Upper lobe of right lung (tissue), 1 donor: Measurements from ENCODE around the gene NME7. TPM values are rescaled to one million over a fixed set of nuclear protein-coding genes. Genes with fewer than 3 reads are reported as not detected.

Experiments used
- ATAC-seq: fragments of 200-7000 bp; cut with Tn5 transposase; one replicate; pipeline ENCODE4 v1.9.1; 2020; ENCODE audit warnings: mild to moderate bottlenecking, moderate library complexity
- DNase-seq: peaks from one replicate; pipeline ENCODE4 v3.0.0-alpha.2; 2020
- H3K27ac ChIP-seq: fragments of 200-600 bp; one replicate; pipeline ENCODE4 v1.8.0; 2022
- H3K27me3 ChIP-seq: fragments of 200-600 bp; one replicate; pipeline ENCODE4 v1.8.0; 2022; ENCODE audit warnings: mild to moderate bottlenecking
- H3K36me3 ChIP-seq: fragments of 200-600 bp; one replicate; pipeline ENCODE4 v1.8.0; 2022
- H3K4me1 ChIP-seq: fragments of 200-600 bp; one replicate; pipeline ENCODE4 v1.8.0; 2022
- H3K4me3 ChIP-seq: fragments of 200-600 bp; one replicate; pipeline ENCODE4 v1.8.0; 2022; ENCODE audit warnings: mild to moderate bottlenecking
- H3K9me3 ChIP-seq: fragments of 200-600 bp; one replicate; pipeline ENCODE4 v1.8.0; 2022
- CTCF ChIP-seq: fragments of 200-600 bp; IDR thresholded peaks from one replicate; pipeline ENCODE4 v1.8.0; 2022; ENCODE audit warnings: antibody characterized with exemption
- intact Hi-C: fragments of 100-400 bp; cut with DNase I; formaldehyde crosslinking; loops from one replicate; pipeline ENCODE4 v1.11.0; 2022
- total RNA-seq: library from RNA; stranded (reverse); fragmentation: NEBNext Ultra II Directional; extraction: Animal tissue kit (Norgen Biotek cat#: 25700); gene quantifications from one replicate; pipeline ENCODE4 v1.2.1, GENCODE V29; 2021
- donor health status: DM: no; HTN: yes; CAD: no; lungs with severe emphysema.

Gene NME7
- total RNA-seq, 1 donor from 2014 or later = 12.1 TPM

DNA sequence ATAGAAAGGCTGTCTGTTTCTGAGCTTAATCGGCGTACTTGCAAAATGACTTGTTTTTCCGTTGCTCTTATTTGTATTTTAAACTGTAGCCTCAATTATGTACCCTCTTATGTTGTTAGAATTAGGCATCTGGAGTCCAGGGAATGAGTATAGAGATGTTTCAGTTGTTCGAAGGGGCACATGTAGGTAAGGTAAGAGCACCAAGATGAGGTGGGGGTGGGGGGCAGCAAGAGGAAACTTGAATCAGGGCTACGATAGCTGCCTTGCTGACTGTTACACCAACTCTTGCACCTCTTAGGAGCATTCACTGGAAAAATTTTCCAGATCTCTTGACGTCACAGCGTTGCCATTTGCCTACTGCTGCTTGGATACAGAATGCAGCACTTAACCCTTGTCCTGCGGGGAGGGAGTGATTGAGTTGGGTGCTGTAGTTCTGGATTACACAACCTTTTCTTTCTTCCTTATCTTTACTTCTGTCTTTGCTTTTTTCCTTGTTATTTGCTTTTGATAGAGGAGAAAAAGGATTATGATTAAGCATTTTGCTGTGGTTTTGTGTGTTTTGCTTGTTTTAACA lies 257.9 kb downstream of the NME7 start:
- Histone ChIP-seq H3K36me3 (peaks cover 19% of the 10 kb centered on the region), H3K9me3 (no peaks in the 10 kb centered on the region), H3K27ac (peak overlapping the region; percentile 79), H3K27me3 (no peaks in the 10 kb centered on the region), H3K4me1 (peaks cover 18% of the 10 kb centered on the region), H3K4me3 (peak overlapping the region; percentile 89)
- DNase-seq (no peak), ATAC-seq (peak; percentile 19)
- TF ChIP-seq CTCF = no peak
- intact Hi-C loops = no loop called here

DNA sequence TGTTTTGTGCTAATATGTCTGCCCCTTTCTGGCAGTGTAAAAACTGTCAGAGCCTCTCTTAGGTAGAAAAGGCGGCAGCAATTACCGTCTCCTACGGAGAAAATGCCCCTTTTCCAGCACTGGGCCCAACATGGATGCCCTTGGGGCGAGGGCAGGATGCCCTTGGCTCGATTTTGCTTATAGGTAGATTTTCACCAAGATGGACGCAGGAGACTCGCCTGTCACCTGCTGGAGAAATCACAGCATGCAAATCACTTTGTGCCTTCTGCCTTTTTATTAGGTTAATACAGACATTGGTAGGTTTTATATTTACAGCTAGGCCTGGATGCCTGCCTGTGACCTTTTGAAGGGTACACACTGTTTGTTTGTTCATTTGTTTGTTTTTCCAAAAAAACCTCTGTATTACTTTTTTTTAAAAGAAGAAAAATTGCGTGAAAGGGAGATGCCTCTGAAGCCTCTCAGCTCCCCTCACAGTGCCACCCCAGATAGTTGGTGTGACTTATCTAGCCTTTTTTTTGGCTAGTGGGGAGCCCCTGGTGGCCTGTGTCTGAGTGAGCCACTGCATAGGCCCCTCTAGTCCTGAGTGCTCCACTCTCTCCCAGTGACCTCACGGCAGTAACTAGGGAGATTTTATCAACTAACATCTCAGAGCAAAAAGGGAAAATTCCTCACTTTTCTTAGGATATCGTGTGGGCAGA lies 258.6 kb downstream of the NME7 start:
- peaks cover 19% of the 10 kb centered on the region for H3K36me3 ChIP-seq
- peak; percentile 28 for TF ChIP-seq CTCF
- intact Hi-C loops = no loop called here
- peak overlapping the region; percentile 79 for H3K27ac ChIP-seq
- H3K9me3 ChIP-seq = no peaks in the 10 kb centered on the region
- DNase-seq (peak; percentile 65), ATAC-seq (no peak)
- H3K27me3 ChIP-seq = no peaks in the 10 kb centered on the region
- peak overlapping the region; percentile 89 for H3K4me3 ChIP-seq
- peaks cover 18% of the 10 kb centered on the region for H3K4me1 ChIP-seq

DNA sequence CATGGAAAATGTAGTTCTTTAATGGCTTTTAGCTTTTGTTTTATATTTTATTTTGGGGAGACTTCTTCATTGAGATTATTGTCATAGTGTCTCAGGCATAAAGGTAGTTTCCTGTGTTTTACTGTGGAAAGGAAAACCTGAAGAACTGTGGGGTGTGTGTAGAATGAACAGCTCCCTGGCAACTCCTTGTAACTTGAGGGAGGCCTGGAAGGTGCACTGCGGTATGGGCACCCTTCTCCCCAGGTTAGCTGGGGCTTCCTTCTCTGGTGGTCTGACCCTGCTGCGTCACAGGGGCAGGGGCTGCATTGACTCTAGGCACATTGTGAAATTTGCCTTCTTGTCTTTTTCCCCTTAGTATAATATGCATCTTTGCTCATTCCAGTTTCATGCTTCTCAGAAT lies 259.4 kb downstream of the NME7 start:
- Histone ChIP-seq H3K4me3 (peak overlapping the region; percentile 89), H3K9me3 (no peaks in the 10 kb centered on the region), H3K36me3 (peaks cover 15% of the 10 kb centered on the region), H3K4me1 (peaks cover 18% of the 10 kb centered on the region), H3K27me3 (no peaks in the 10 kb centered on the region), H3K27ac (peak overlapping the region; percentile 79)
- no peak for TF ChIP-seq CTCF
- no peak for ATAC-seq
- intact Hi-C loops = no loop called here
- no peak for DNase-seq

DNA sequence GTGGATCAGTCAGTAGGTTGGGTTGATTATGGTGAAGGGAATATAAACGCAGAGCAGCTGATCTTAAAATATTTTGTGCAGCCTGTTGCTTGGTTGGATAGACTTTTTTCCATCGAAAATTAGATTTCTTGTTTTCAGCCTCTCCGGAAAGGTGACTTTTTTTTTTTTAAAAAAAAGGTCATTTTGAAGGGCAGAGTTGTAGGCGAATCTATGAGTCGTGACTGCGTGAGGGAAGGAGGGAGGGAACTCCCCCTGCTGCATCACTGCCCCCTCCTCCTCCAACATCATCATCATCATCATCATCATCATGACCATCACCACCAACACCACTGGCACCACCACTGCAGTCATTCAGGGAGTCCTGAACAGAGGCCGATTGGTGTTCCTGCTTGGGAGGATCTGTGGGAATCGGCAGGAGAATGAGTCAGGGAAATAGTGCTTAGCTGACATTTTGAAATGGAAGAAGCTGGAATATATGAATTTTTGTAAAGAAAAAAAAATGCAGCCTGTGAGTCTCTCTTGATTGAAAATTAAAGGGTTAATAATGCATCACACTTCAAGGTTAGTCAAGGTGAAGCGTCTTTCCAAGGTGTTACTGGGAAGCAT lies 259.9 kb downstream of the NME7 start:
- Histone ChIP-seq H3K36me3 (peaks cover 10% of the 10 kb centered on the region), H3K27ac (peak overlapping the region; percentile 79), H3K4me3 (peak overlapping the region; percentile 89), H3K9me3 (no peaks in the 10 kb centered on the region), H3K27me3 (no peaks in the 10 kb centered on the region), H3K4me1 (peaks cover 18% of the 10 kb centered on the region)
- intact Hi-C loops = no loop called here
- no peak for ATAC-seq
- DNase-seq = no peak
- TF ChIP-seq CTCF = no peak

- intact Hi-C loops = no loop called here
- H3K27ac ChIP-seq = peak overlapping the region; percentile 79
- H3K27me3 ChIP-seq = no peaks in the 10 kb centered on the region
- H3K4me1 ChIP-seq = peaks cover 22% of the 10 kb centered on the region
- peaks cover 3% of the 10 kb centered on the region for H3K36me3 ChIP-seq
- TF ChIP-seq CTCF = no peak
- DNase-seq (peak; percentile 75), ATAC-seq (peak; percentile 0)
- no peaks in the 10 kb centered on the region for H3K9me3 ChIP-seq
- H3K4me3 ChIP-seq = peak overlapping the region; percentile 89
Observed at GRCh38 chr1:169106921-169107602, 260.5 kb downstream of the NME7 start.
